SK-N-SH treated with all-trans-retinoic acid at 6 μM for 48 hours (cell line): ENCODE results near the gene ELOVL7.

ENCODE experiments used
- CREB5 ChIP-seq: fragments of 250-450 bp; sonication (Bioruptor Pico); IDR thresholded peaks from 2 replicates; pipeline ENCODE4 v1.5.1; 2020; ENCODE audit warnings: low read depth, mild to moderate bottlenecking, moderate library complexity
- CSDC2 ChIP-seq: fragments of 250-450 bp; sonication (Bioruptor Pico); IDR thresholded peaks from 2 replicates; pipeline ENCODE4 v1.5.0; 2020; ENCODE audit warnings: mild to moderate bottlenecking, moderate library complexity
- CSRNP3 ChIP-seq: fragments of 250-450 bp; sonication (Bioruptor Pico); IDR thresholded peaks from 2 replicates; pipeline ENCODE4 v1.5.1; 2021; ENCODE audit warnings: mild to moderate bottlenecking, moderate library complexity
- GLIS3 ChIP-seq: fragments of 250-450 bp; sonication (Bioruptor Pico); IDR thresholded peaks from 2 replicates; pipeline ENCODE4 v1.5.0; 2020; ENCODE audit warnings: mild to moderate bottlenecking, moderate library complexity
- PATZ1 ChIP-seq: fragments of 250-450 bp; sonication (Bioruptor Pico); IDR thresholded peaks from 2 replicates; pipeline ENCODE4 v1.8.0; 2020; ENCODE audit warnings: mild to moderate bottlenecking, moderate library complexity, borderline replicate concordance
- RARB ChIP-seq: fragments of 250-450 bp; sonication (Bioruptor Pico); IDR thresholded peaks from 2 replicates; pipeline ENCODE4 v1.8.0; 2021; ENCODE audit warnings: mild to moderate bottlenecking, moderate library complexity
- SNAI2 ChIP-seq: fragments of 250-450 bp; sonication (Bioruptor Pico); IDR thresholded peaks from 2 replicates; pipeline ENCODE4 v1.5.0; 2020; ENCODE audit warnings: mild to moderate bottlenecking, moderate library complexity
- TCF4 ChIP-seq: fragments of 250-450 bp; sonication (Bioruptor Pico); IDR thresholded peaks from 2 replicates; pipeline ENCODE4 v1.8.0; 2021; ENCODE audit warnings: mild to moderate bottlenecking, moderate library complexity, borderline replicate concordance
- ZFP3 ChIP-seq: fragments of 250-450 bp; sonication (Bioruptor Pico); IDR thresholded peaks from 2 replicates; pipeline ENCODE4 v1.5.0; 2020; ENCODE audit warnings: mild to moderate bottlenecking, moderate library complexity
- ZFP30 ChIP-seq: fragments of 450-650 bp; formaldehyde crosslinking; IDR thresholded peaks from 2 replicates; pipeline ENCODE4 v1.5.0; 2022; ENCODE audit warnings: mild to moderate bottlenecking, moderate library complexity
- ZNF70 ChIP-seq: fragments of 450-650 bp; formaldehyde crosslinking; IDR thresholded peaks from 2 replicates; pipeline ENCODE4 v1.5.0; 2020; ENCODE audit warnings: mild to moderate bottlenecking, moderate library complexity

- no peak for TF ChIP-seq GLIS3 (CRISPR knock-in tag)
- TF ChIP-seq ZFP30 (CRISPR knock-in tag), result no peak
- no peak for TF ChIP-seq ZFP3 (CRISPR knock-in tag)
- no peak for TF ChIP-seq CSRNP3
- no peak for TF ChIP-seq CSDC2 (CRISPR knock-in tag)
- TF ChIP-seq CREB5 (CRISPR knock-in tag), result no peak
- TF ChIP-seq RARB (CRISPR knock-in tag), result no peak
- no peak for TF ChIP-seq SNAI2 (CRISPR knock-in tag)
- no peak for TF ChIP-seq PATZ1 (CRISPR knock-in tag)
- no peak for TF ChIP-seq TCF4 (CRISPR knock-in tag)
- TF ChIP-seq ZNF70 (CRISPR knock-in tag), result no peak
Observed at GRCh38 chr5:60829490-60830266, 14.4 kb downstream of the ELOVL7 start.
